Measurements from ENCODE around the gene NEK8. TPM values are rescaled to one million over a fixed set of nuclear protein-coding genes. Genes with fewer than 3 reads are reported as not detected.

Gene NEK8
- total RNA-seq, 2 experiments from 2014 or later = 14.0 to 17.0 TPM

DNA sequence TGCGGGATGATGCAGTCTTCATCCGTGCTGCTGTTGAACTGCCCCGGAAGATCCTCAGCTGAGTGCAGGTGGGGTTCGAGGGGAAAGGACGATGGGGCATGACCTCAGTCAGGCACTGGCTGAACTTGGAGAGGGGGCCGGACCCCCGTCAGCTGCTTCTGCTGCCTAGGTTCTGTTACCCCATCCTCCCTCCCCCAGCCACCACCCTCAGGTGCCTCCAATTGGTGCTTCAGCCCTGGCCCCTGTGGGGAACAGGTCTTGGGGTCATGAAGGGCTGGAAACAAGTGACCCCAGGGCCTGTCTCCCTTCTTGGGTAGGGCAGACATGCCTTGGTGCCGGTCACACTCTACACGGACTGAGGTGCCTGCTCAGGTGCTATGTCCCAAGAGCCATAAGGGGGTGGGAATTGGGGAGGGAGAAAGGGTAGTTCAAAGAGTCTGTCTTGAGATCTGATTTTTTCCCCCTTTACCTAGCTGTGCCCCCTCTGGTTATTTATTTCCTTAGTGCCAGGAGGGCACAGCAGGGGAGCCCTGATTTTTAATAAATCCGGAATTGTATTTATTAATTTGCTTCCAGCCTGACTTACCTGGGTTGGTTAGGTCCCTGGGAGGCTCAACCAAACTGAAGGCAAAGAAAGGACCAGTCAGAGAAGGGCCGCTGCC, 21.1 kb downstream of the NEK8 start:
- no peak for DNase-seq (ENCODE audit: low spot score)
- no peak overlapping the region for H2AFZ ChIP-seq (ENCODE audit: low read length)
- peaks cover 80% of the 10 kb centered on the region for H3K36me3 ChIP-seq (ENCODE audit: insufficient read depth, low read length)
- H4K20me1 ChIP-seq (ENCODE audit: insufficient read depth, low read length) = peaks cover 28% of the 10 kb centered on the region
- no peak for TF ChIP-seq EZH2phosphoT487 (IDR thresholded peaks at IDR 0.05; ENCODE audit: borderline replicate concordance, low read depth, low read length)
- TF ChIP-seq, protein P1, sequence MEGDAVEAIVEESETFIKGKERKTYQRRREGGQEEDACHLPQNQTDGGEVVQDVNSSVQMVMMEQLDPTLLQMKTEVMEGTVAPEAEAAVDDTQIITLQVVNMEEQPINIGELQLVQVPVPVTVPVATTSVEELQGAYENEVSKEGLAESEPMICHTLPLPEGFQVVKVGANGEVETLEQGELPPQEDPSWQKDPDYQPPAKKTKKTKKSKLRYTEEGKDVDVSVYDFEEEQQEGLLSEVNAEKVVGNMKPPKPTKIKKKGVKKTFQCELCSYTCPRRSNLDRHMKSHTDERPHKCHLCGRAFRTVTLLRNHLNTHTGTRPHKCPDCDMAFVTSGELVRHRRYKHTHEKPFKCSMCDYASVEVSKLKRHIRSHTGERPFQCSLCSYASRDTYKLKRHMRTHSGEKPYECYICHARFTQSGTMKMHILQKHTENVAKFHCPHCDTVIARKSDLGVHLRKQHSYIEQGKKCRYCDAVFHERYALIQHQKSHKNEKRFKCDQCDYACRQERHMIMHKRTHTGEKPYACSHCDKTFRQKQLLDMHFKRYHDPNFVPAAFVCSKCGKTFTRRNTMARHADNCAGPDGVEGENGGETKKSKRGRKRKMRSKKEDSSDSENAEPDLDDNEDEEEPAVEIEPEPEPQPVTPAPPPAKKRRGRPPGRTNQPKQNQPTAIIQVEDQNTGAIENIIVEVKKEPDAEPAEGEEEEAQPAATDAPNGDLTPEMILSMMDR (conservative IDR thresholded peaks at IDR 0.05; ENCODE audit: low read length) = no peak
- H3K4me2 ChIP-seq (ENCODE audit: low read length) = peak overlapping the region; percentile 7; the same call in 1 of the 2 replicates
- no peaks in the 10 kb centered on the region for H3K9me3 ChIP-seq (ENCODE audit: low read length)
- BruUV-seq (replicated peaks) = TSS peak; percentile 4
- H3K4me3 ChIP-seq (ENCODE audit: low read depth, low read length, poor library complexity, severe bottlenecking) = no peak overlapping the region
- H3K79me2 ChIP-seq (ENCODE audit: insufficient read depth, low read depth, low read length) = peaks cover 32% of the 10 kb centered on the region
- CTCF ChIA-PET (ENCODE audit: unreplicated experiment) = interaction anchor here (0.8 to 3.3 kb wide), 4 partner anchors 8 to 77 kb away, joined by 3 to 27 read pairs (median 4); partner anchors contain the start of genes NEK8 and TLCD1
- H3K27ac ChIP-seq (ENCODE audit: low read depth, low read length, poor library complexity, severe bottlenecking) = peak overlapping the region; percentile 38
- POLR2A ChIA-PET = interaction anchor here (1.0 to 2.1 kb wide), 2 partner anchors 15 to 22 kb away, joined by 5 to 6 read pairs; no protein-coding TSS in a partner anchor
- intact Hi-C loops (cut with micrococcal nuclease; ENCODE audit: unreplicated experiment) = loop anchor here (1.0 kb wide), 2 partner anchors 11 to 22 kb away; no protein-coding TSS in a partner anchor
- H3K9me2 ChIP-seq (ENCODE audit: insufficient read depth, low read length) = no peaks in the 10 kb centered on the region
- peaks cover 35% of the 10 kb centered on the region for H3K4me1 ChIP-seq (ENCODE audit: insufficient read depth, low read length, poor library complexity, severe bottlenecking)

DNA sequence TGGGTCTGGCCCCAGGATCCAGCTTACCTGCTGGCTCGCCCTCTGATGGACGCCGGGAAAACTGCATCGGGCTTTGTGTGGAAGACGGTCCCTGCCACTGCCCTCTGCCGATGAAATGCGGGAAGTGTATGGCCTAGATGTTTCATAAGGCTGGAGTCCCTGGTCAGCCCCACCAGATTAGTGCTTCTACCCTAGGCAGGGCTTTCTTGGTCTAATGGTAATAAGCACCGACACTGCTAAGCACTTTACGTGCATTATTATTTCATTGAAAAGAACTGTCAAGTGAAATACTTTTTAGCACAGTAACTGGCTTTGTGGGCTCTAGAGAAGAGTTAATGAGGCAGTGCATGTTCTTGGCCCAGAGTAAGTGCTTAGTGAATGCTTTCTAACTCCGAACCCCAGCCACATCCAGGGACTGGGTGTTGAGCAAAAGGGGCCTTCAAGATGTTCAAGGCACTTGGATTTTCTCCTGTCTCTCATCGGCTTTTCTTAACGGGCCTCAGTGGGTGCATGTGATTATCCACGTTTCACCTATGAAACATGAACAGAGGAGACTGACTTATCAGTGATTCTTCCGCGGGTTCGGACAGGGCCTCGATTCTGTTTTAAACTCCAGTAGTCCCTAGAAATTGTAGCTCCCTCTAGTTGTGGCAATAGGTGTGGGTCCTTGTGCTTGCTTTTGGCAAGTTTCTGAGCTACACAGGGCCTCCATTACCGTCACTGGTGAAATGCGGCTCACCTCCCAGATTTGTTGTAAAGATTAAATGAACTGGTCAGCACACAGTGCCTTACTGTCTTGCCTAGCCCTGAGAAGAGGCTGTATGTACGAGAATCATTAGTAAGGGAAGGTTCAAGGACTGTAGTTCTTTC, 21.8 kb downstream of the NEK8 start:
- intact Hi-C loops (cut with micrococcal nuclease; ENCODE audit: unreplicated experiment) = loop anchor here (1.0 kb wide), 2 partner anchors 12 to 23 kb away; no protein-coding TSS in a partner anchor

More for the DNA sequence above, 21.8 kb downstream of the NEK8 start:
- no peak overlapping the region for H2AFZ ChIP-seq (ENCODE audit: low read length)
- DNase-seq (ENCODE audit: low spot score) = peak; percentile 93
- H3K4me1 ChIP-seq (ENCODE audit: insufficient read depth, low read length, poor library complexity, severe bottlenecking) = peaks cover 33% of the 10 kb centered on the region
- TSS peak; percentile 65 for BruUV-seq (replicated peaks)
- peaks cover 24% of the 10 kb centered on the region for H4K20me1 ChIP-seq (ENCODE audit: insufficient read depth, low read length)
- H3K79me2 ChIP-seq (ENCODE audit: insufficient read depth, low read depth, low read length) = peaks cover 25% of the 10 kb centered on the region
- H3K4me3 ChIP-seq (ENCODE audit: low read depth, low read length, poor library complexity, severe bottlenecking) = no peak overlapping the region
- no peaks in the 10 kb centered on the region for H3K9me3 ChIP-seq (ENCODE audit: low read length)
- H3K9me2 ChIP-seq (ENCODE audit: insufficient read depth, low read length) = no peaks in the 10 kb centered on the region
- ChIA-PET CTCF (ENCODE audit: unreplicated experiment) (interaction anchor here (0.8 to 3.3 kb wide), 4 partner anchors 8 to 76 kb away, joined by 3 to 27 read pairs (median 4); partner anchors contain the start of genes NEK8 and TLCD1), POLR2A (interaction anchor here (0.6 to 2.1 kb wide), 4 partner anchors 16 to 49 kb away, joined by 5 to 6 read pairs (median 5); partner anchors contain the start of gene RPL23A)
- H3K27ac ChIP-seq (ENCODE audit: low read depth, low read length, poor library complexity, severe bottlenecking) = no peak overlapping the region
- H3K36me3 ChIP-seq (ENCODE audit: insufficient read depth, low read length) = peaks cover 72% of the 10 kb centered on the region
- no peak overlapping the region; the same call in 1 of the 2 replicates for H3K4me2 ChIP-seq (ENCODE audit: low read length)
- TF ChIP-seq, protein P1 (conservative IDR thresholded peaks at IDR 0.05; ENCODE audit: low read length) = peak; percentile 99
- no peak for TF ChIP-seq EZH2phosphoT487 (IDR thresholded peaks at IDR 0.05; ENCODE audit: borderline replicate concordance, low read depth, low read length)
